GM10266 (cell line): ENCODE results near the gene CCSER1.

Source experiments
- DNase-seq: peaks from one replicate; pipeline ENCODE4 v3.0.0; 2012; ENCODE audit errors: extremely low spot score
- TF ChIP-seq, protein P1 (sequence below): IDR thresholded peaks from 2 replicates; pipeline ENCODE4 v1.5.1; 2012; ENCODE audit warnings: mild to moderate bottlenecking, low read depth; ENCODE audit not compliant: control insufficient read depth, insufficient read depth; ENCODE audit errors: missing control alignments

The CCSER1 gene

DNA sequence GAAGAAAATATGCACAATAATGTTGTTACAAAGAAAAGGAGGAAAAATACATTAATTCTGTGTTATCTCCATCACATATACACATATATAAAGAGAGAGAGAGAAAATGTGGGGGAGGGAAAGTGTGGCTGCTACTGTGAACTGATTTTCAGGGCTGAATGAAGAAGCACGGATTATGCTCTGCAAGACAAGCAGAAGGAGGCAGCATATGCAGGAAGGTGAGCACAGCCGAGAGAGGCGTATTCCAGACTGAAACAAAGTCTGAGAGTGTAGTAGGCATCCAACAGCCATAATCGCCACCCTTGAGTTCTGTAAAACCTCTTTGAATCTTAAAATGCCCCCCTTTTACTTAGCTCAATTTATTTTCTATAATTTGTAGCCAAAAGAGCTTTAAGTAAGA lies 1094.8 kb downstream of the CCSER1 start:
- no peak for DNase-seq

DNA sequence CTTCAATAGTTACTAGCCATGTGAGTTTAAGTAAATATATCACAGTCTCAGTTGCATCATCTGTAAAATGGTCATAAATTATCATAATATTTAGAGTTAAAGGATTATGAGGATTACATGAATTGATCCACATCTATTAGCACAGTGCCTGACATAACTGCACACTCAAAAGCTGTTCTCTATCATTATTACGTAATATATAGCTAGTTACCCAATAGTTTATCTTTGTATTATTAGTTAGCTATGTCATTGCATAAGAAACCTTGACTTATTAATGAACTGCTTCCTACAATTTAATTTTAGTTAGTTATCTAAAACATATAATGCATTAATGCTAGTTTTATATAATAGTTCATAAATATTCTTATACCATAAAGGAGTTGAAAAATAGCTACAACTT lies 1099.7 kb downstream of the CCSER1 start:
- TF ChIP-seq, protein P1, sequence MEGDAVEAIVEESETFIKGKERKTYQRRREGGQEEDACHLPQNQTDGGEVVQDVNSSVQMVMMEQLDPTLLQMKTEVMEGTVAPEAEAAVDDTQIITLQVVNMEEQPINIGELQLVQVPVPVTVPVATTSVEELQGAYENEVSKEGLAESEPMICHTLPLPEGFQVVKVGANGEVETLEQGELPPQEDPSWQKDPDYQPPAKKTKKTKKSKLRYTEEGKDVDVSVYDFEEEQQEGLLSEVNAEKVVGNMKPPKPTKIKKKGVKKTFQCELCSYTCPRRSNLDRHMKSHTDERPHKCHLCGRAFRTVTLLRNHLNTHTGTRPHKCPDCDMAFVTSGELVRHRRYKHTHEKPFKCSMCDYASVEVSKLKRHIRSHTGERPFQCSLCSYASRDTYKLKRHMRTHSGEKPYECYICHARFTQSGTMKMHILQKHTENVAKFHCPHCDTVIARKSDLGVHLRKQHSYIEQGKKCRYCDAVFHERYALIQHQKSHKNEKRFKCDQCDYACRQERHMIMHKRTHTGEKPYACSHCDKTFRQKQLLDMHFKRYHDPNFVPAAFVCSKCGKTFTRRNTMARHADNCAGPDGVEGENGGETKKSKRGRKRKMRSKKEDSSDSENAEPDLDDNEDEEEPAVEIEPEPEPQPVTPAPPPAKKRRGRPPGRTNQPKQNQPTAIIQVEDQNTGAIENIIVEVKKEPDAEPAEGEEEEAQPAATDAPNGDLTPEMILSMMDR, result no peak

More for the DNA sequence above, 1094.8 kb downstream of the CCSER1 start:
- TF ChIP-seq, protein P1, result no peak

DNA sequence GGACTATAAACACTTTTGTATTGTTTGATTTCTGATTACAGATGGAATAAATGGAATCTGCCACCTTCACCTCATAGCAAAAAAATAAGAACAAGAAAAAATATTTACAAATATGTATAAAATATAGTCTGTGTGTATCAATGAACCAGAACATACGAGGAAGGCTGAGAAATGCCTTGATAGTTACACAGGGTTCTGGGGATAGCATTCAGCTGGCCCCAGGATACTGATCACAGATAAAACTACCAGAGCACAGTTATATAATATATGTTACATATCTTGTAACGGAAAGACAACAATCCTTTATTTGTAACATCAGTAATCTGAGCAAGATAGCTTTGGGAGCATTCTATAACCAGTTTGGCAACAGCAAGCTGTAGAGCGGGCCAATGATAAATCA lies 1101.5 kb downstream of the CCSER1 start:
- TF ChIP-seq, protein P1, result no peak
- no peak for DNase-seq

More for the DNA sequence above, 1099.7 kb downstream of the CCSER1 start:
- DNase-seq, result no peak

DNA sequence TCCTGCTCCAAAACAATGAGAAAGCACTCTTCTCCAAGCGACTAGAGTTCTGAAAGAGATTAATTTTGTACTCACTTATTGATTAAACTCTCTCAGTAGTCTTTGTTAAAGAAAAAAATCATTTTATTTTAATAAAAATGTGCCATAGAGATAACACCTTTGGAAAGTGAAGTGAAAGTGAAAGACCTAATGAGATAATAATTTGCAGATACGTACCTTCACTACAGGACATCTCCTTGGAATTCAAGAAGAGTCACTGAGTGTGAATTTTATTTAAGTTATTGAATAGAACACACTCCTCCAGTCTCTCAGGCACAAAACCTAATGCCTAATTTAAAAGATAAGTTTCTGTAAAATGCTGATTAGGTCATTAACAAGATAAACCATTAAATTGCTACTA lies 1106.0 kb downstream of the CCSER1 start:
- TF ChIP-seq, protein P1, result no peak
- DNase-seq, result no peak

DNA sequence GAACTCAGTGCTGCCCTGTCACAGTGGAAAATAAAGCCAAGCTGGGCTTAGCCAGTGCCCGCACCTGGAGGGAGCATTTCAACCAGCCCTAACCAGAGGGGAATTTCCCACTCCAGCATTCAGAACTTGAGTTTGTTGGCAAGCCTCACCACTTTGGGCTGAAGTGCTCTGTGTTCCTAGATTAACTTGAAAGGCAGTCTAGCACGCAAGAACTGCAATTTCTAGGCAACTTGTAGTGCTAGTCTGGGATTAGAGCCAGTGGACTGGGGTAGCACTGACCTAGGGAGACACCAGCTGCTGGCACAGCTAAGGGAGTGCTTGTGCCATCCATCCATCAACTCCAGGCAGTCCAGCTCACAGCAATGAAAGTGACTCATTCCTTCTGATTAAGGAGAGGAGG lies 1115.9 kb downstream of the CCSER1 start:
- TF ChIP-seq, protein P1, result no peak
- no peak for DNase-seq

DNA sequence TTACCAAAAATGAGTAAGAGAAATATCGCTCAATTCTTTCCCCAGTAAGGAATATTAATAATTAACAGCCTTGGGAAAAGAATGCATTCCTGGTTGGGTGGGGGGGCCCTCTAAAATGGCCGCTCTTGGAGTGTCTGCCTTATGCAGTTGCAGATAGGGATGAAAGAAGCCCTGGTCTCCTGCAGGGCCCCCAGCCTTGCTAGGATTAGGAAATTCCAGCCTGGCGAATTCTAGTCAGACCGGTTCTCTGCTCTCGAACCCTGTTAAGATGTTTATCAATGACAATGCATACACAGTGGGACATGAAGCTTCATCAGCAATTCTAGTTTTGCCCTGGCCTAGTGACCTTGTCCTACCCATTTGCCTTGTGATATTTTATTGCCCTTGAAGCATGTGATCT lies 1128.8 kb downstream of the CCSER1 start:
- no peak for DNase-seq
- TF ChIP-seq, protein P1, result no peak

DNA sequence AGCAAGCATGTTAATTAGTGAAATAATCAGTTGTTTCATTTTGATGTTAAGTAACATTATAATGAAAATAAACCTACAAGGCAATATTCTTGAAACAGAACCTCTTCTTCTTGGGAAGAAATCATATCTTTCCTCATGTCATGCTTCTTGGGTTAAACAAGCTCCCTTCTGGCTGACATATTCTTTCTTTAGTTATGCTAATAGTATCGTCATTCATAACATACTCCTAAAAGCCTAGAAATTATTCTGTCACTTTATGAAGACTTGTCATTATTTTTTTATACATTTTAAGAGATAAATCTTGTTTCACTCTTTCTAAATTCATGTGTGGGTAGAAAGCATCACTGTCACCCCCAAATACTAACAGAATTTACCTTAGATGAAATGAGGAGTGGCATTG lies 1129.6 kb downstream of the CCSER1 start:
- no peak for DNase-seq
- TF ChIP-seq, protein P1, result no peak
